Uterus (tissue), 4 donors: Measurements from ENCODE around the gene KRTAP19-7. TPM values are rescaled to one million over a fixed set of nuclear protein-coding genes. Genes with fewer than 3 reads are reported as not detected.

ENCODE experiments used
- DNase-seq, 2 donors: peaks; one replicate each; pipeline ENCODE4 v3.0.0-alpha.2; 2019 to 2020
- H3K27ac ChIP-seq, 2 donors: fragments of 200-600 bp; sonication (generic); 1 replicate in 1 of 2; 2 replicates in 1 of 2; pipeline ENCODE4 v1.5.1; 2016 to 2018
- H3K27me3 ChIP-seq, 2 donors: fragments of 200-600 bp; sonication (generic); one replicate each; pipeline ENCODE4 v1.5.1; 2018 to 2019; ENCODE audit warnings: control low read depth in 1 of 2
- H3K36me3 ChIP-seq, 2 donors: fragments of 200-600 bp; sonication (generic); one replicate each; pipeline ENCODE4 v1.5.1; 2019; ENCODE audit warnings: control low read depth in 1 of 2
- H3K4me1 ChIP-seq, 2 donors: fragments of 200-600 bp; sonication (generic); one replicate each; pipeline ENCODE4 v1.5.1; 2018 to 2019; ENCODE audit warnings: control low read depth in 1 of 2
- H3K4me3 ChIP-seq, 2 donors: fragments of 200-600 bp; sonication (generic); 1 replicate in 1 of 2; 2 replicates in 1 of 2; pipeline ENCODE4 v1.5.1; 2018 to 2019; ENCODE audit warnings: mild to moderate bottlenecking in 1 of 2
- H3K9me3 ChIP-seq, 2 donors: fragments of 200-600 bp; sonication (generic); one replicate each; pipeline ENCODE4 v1.5.1; 2019; ENCODE audit warnings: control low read depth in 1 of 2
- POLR2A ChIP-seq, 2 donors: fragments of 450-650 bp; IDR thresholded peaks; one replicate each; pipeline ENCODE4 v1.6.1; 2016; ENCODE audit warnings: antibody characterized with exemption in 2 of 2, mild to moderate bottlenecking in 1 of 2, moderate library complexity in 1 of 2
- intact Hi-C: fragments of 100-400 bp; cut with DNase I; formaldehyde crosslinking; loops from one replicate; pipeline ENCODE4 v1.15.1; 2023; ENCODE audit warnings: low total_unique reads
- small RNA-seq: library from RNA; depleted of rRNA; stranded (forward); fragments of <200 nt; gene quantifications from one replicate; pipeline ENCODE3, GENCODE V24; 2016
- total RNA-seq, 4 donors: library from RNA; depleted of rRNA in 3 of 4; stranded (reverse); fragments of >200 nt in 3 of 4; gene quantifications; one replicate each; pipeline versions ENCODE4 v1.1.0 to v1.2.4, GENCODE V29; 2014 to 2023
- TF ChIP-seq, protein P1 (sequence below), 4 experiments: fragments of 200-600 bp in 2 of 4; fragments of 450-650 bp in 2 of 4; sonication (generic) in 2 of 4; IDR thresholded peaks; one replicate each; pipeline ENCODE4 v1.5.1; 2016 to 2019; ENCODE audit warnings: antibody characterized with exemption in 4 of 4, mild to moderate bottlenecking in 2 of 4, moderate library complexity in 1 of 4
- donor health status: DM: yes; HTN: yes; CAD: no.

Gene KRTAP19-7
- total RNA-seq, 4 donors from 2014 or later: not detected

DNA sequence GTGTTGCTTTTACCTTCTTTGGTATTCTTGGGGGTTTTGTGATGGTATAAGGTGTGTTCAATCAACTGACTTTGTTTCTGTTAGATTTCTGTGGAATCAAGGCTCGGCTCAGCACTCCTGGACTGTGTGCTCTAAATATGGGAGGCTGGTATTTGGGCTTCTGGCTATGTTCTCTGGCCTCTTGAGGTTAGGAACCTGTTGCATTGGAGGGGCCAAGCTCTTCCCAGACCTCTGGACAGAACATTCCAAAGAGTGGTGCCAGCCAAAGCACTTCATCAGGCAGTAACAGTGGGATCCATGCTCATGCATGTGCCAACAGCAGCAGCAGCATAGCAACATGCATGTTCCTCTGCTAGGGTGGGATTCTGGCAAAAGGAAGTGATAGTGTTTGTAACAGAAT, 8.3 kb downstream of the KRTAP19-7 start:
- TF ChIP-seq, protein P1, sequence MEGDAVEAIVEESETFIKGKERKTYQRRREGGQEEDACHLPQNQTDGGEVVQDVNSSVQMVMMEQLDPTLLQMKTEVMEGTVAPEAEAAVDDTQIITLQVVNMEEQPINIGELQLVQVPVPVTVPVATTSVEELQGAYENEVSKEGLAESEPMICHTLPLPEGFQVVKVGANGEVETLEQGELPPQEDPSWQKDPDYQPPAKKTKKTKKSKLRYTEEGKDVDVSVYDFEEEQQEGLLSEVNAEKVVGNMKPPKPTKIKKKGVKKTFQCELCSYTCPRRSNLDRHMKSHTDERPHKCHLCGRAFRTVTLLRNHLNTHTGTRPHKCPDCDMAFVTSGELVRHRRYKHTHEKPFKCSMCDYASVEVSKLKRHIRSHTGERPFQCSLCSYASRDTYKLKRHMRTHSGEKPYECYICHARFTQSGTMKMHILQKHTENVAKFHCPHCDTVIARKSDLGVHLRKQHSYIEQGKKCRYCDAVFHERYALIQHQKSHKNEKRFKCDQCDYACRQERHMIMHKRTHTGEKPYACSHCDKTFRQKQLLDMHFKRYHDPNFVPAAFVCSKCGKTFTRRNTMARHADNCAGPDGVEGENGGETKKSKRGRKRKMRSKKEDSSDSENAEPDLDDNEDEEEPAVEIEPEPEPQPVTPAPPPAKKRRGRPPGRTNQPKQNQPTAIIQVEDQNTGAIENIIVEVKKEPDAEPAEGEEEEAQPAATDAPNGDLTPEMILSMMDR (IDR thresholded peaks at IDR 0.05): no peak
- TF ChIP-seq POLR2A (IDR thresholded peaks at IDR 0.05): no peak
- Histone ChIP-seq H3K36me3 (no peaks in the 10 kb centered on the region), H3K27ac (no peak overlapping the region), H3K4me3 (no peak overlapping the region), H3K4me1 (no peaks in the 10 kb centered on the region), H3K9me3 (no peaks in the 10 kb centered on the region), H3K27me3 (no peaks in the 10 kb centered on the region)
- intact Hi-C loops: no loop called here
- no peak for DNase-seq

DNA sequence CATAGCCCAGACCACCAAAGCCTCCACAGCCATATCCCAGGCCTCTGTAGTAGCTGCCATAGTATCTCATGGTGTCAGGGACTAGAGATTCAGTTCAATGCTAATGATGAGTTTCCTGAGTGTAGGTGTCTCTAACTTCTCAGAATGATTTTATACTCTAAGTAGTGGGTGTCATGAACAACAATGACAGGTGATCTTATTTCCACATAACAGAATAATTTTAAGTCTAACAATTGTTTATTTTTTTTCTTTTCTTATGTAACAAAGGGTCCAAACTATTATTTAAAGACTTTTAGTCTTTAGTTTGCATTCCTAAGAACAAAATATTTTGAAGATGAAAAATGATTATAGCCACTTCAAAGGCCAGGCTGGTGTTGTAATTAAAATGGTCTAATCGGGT, 19.4 kb downstream of the KRTAP19-7 start, which contains the start of gene KRTAP19-6:
KRTAP19-6 (minus strand) TSS at position 101 of the 400 bp plus-strand sequence; CDS start at position 70, 31 bp downstream.
- intact Hi-C loops: no loop called here
- no peaks in the 10 kb centered on the region for H3K9me3 ChIP-seq
- DNase-seq: no peak
- H3K4me3 ChIP-seq: no peak within 1 kb of the TSS
- H3K27me3 ChIP-seq: no peaks in the 10 kb centered on the region
- H3K36me3 ChIP-seq: no peaks in the 10 kb centered on the region
- TF ChIP-seq, protein P1 (IDR thresholded peaks at IDR 0.05): no peak
- TF ChIP-seq POLR2A (IDR thresholded peaks at IDR 0.05): no peak
- H3K27ac ChIP-seq: no peak within 1 kb of the TSS
- H3K4me1 ChIP-seq: no peaks in the 10 kb centered on the region

DNA sequence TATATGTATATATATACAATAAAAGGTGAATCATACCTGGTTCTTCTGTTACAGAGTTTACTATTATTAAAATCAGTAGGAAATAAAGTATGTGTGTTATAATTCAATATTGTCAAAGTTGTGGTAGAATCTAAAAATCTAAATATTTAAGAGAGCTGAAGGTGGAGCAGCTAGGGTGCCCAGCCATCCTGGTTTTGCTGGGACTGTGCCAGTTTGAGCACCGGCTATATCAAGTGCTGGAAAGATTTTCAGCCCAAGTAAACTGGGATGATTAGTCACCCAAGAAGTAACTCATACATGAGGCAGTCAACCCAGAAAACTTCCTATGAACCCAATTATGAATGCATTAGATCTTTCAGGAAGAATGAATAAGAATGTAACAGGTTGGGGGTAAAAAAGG, 42.2 kb downstream of the KRTAP19-7 start:
- Histone ChIP-seq H3K27me3 (no peaks in the 10 kb centered on the region), H3K36me3 (no peaks in the 10 kb centered on the region), H3K4me3 (no peak overlapping the region), H3K4me1 (no peaks in the 10 kb centered on the region), H3K9me3 (no peaks in the 10 kb centered on the region), H3K27ac (no peak overlapping the region)
- DNase-seq: no peak
- TF ChIP-seq, protein P1 (IDR thresholded peaks at IDR 0.05): no peak
- no peak for TF ChIP-seq POLR2A (IDR thresholded peaks at IDR 0.05)
- intact Hi-C loops: no loop called here

DNA sequence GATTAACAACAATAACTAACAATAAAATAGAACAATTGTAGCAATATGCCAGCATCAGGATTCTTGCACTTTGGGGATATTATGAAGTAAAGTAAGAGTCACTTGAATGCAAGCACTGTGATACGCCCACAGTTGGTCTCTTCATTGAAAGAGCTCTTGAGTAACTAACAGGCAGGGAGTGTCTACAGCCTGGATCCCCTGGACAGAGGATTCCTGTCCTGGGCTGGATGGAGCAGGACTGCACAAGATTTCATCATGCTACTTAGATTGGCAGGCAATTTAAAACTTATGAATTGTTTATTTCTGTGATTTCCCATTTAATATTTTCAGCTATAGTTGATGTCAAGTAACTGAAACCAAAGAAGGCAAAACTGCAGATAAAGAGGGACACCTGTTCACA, 45.4 kb downstream of the KRTAP19-7 start:
- Histone ChIP-seq H3K27ac (no peak overlapping the region), H3K36me3 (no peaks in the 10 kb centered on the region), H3K4me1 (no peaks in the 10 kb centered on the region), H3K4me3 (no peak overlapping the region), H3K9me3 (no peaks in the 10 kb centered on the region), H3K27me3 (no peaks in the 10 kb centered on the region)
- TF ChIP-seq, protein P1 (IDR thresholded peaks at IDR 0.05): no peak
- no peak for TF ChIP-seq POLR2A (IDR thresholded peaks at IDR 0.05)
- no peak for DNase-seq
- intact Hi-C loops: no loop called here

Small RNAs within 50 kb of the gene (small RNA-seq; reads per million reads assigned to genes)
- gene AP000567.1: not detected
- gene KRTAP19-10P: not detected
- not detected for gene KRTAP19-11P
- not detected for gene KRTAP22-1
- not detected for gene KRTAP22-2

Other genes starting within 250 kb of the KRTAP19-7 start
- gene KRTAP26-1, start 241.0 kb downstream of the KRTAP19-7 start, total RNA-seq: not detected
- gene KRTAP27-1, start 223.6 kb downstream of the KRTAP19-7 start, total RNA-seq: not detected
- gene KRTAP23-1, start 212.7 kb downstream of the KRTAP19-7 start, total RNA-seq: not detected
- gene KRTAP13-2, start 189.0 kb downstream of the KRTAP19-7 start, total RNA-seq: not detected
- gene KRTAP13-1, start 165.3 kb downstream of the KRTAP19-7 start, total RNA-seq: not detected
- gene KRTAP13-3, start 135.4 kb downstream of the KRTAP19-7 start, total RNA-seq: not detected
- gene KRTAP13-4, start 131.1 kb downstream of the KRTAP19-7 start, total RNA-seq: not detected
- gene KRTAP15-1, start 121.0 kb downstream of the KRTAP19-7 start, total RNA-seq: not detected
- gene KRTAP19-1, start 80.9 kb downstream of the KRTAP19-7 start, total RNA-seq: not detected
- gene KRTAP19-2, start 73.9 kb downstream of the KRTAP19-7 start, total RNA-seq: not detected
- not detected for gene KRTAP19-3, start 69.3 kb downstream of the KRTAP19-7 start, total RNA-seq
- gene KRTAP19-4, start 64.1 kb downstream of the KRTAP19-7 start, total RNA-seq: not detected
- gene KRTAP19-5, start 59.2 kb downstream of the KRTAP19-7 start, total RNA-seq: not detected
- gene KRTAP19-6, start 19.4 kb downstream of the KRTAP19-7 start, total RNA-seq: not detected
- not detected for gene KRTAP22-2, start 29.1 kb upstream of the KRTAP19-7 start, total RNA-seq
- gene KRTAP6-3, start 31.1 kb upstream of the KRTAP19-7 start, total RNA-seq: not detected
- gene KRTAP6-2, start 37.6 kb upstream of the KRTAP19-7 start, total RNA-seq: not detected
- not detected for gene KRTAP22-1, start 39.8 kb upstream of the KRTAP19-7 start, total RNA-seq
- not detected for gene KRTAP6-1, start 52.6 kb upstream of the KRTAP19-7 start, total RNA-seq
- not detected for gene KRTAP20-1, start 55.1 kb upstream of the KRTAP19-7 start, total RNA-seq
- not detected for gene KRTAP20-4, start 59.3 kb upstream of the KRTAP19-7 start, total RNA-seq
- gene KRTAP20-2, start 73.9 kb upstream of the KRTAP19-7 start, total RNA-seq: not detected
- not detected for gene KRTAP20-3, start 81.5 kb upstream of the KRTAP19-7 start, total RNA-seq
- gene KRTAP21-3, start 157.5 kb upstream of the KRTAP19-7 start, total RNA-seq: not detected
- gene KRTAP21-2, start 185.9 kb upstream of the KRTAP19-7 start, total RNA-seq: not detected
- not detected for gene KRTAP21-1, start 194.1 kb upstream of the KRTAP19-7 start, total RNA-seq